Astrocyte of the hippocampus (primary cell): ENCODE data around the gene TMEM253.

ENCODE experiments used
- DNase-seq: peaks from one replicate; pipeline ENCODE4 v3.0.0; 2011; ENCODE audit warnings: low read depth, low spot score

Gene TMEM253

GRCh38 chr14:21070610-21071224 lies 30.1 kb upstream of the TMEM253 start:
- DNase-seq = no peak

DNA sequence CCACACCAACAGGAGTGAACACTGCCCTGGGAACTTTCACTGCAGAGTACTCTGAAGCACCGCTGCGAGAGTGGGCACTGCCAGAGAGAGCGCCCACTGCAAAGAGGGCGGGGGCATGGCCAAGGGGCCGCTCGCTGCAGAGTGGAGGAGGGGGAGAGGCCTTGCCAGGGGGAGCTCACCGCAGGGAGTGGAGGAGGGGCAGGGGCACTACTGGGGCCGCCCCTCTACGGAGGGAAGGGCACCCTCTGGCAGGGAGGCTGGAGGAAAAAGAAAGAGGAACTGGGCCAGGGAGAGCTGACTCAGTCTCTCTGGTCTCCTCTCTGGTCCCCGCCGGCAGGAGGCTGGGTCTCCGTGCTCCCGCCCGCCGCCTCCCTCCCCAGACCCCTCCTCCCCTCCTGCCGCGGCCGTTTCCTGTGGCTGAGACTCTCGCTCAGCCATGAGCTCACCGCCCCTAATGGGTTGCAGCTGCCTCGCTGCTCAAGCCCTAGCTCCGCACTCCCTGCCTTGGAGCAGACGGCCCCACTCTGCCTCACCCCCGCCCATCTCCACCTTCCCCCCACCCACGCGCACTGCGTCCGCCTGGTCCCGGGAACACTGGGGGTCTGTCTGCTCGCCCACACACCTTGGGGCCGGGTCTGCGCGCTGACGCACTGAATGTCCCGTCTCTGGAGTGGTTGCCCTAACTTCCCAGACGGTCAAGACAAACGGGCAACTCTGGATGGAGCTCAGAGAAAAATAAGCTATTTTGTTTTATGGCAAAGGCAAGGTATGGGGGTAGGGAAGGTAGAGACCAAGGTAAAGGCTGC lies 29.4 kb upstream of the TMEM253 start:
- DNase-seq = peak; percentile 96

DNA sequence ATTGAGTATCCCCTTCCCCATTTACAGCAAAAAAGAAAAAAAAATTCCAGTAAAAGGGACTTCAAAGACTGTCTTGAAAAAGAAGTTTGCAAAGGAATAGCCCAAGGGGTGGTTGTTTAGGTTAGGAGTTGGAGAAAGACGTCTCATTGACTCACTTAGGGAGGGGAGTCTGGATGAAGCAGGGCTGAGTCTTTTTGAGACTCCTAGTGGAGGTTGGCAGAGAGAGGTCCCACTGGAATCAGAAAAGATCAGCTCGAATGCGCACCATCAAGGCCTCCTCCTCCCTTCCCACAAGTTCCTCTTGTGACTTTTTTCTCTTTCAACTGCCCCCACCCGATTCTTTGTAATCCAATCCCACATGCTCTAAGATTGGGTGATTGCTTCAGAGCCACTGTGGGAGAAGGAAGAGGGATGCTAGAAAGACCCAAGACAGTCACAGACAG lies 28.8 kb upstream of the TMEM253 start:
- DNase-seq = peak; percentile 46

DNA sequence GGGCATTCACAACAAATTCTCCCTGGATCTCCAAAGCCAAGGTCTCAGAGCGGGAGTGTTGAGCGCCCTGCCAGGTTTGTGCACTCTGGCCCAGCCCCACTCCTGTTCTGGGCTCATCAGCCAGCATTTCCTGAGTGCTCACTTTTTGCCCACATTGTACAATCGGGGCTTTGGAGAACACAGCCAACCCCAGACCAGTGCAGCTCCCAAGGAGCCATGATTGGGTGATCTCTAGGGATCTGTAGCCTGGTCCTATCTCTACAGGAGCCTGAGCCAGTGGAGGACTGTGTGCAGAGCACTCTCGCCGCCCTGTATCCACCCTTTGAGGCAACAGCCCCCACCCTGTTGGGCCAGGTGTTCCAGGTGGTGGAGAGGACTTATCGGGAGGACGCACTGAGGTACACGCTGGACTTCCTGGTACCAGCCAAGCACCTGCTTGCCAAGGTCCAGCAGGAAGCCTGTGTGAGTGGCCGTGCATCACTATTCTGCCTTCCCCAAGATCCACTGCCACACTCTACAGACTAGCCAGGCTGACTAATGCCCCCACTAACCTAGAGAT lies 28.0 kb upstream of the TMEM253 start:
- no peak for DNase-seq

DNA sequence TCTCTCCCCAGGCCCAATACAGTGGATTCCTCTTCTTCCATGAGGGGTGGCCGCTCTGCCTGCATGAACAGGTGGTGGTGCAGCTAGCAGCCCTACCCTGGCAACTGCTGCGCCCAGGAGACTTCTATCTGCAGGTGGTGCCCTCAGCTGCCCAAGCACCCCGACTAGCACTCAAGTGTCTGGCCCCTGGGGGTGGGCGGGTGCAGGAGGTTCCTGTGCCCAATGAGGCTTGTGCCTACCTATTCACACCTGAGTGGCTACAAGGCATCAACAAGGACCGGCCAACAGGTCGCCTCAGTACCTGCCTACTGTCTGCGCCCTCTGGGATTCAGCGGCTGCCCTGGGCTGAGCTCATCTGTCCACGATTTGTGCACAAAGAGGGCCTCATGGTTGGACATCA lies 26.9 kb upstream of the TMEM253 start:
- no peak for DNase-seq

- DNase-seq = no peak
Observed at GRCh38 chr14:21074398-21075272, 26.2 kb upstream of the TMEM253 start.

GRCh38 chr14:21075719-21076437 lies 25.0 kb upstream of the TMEM253 start:
- DNase-seq = no peak

DNA sequence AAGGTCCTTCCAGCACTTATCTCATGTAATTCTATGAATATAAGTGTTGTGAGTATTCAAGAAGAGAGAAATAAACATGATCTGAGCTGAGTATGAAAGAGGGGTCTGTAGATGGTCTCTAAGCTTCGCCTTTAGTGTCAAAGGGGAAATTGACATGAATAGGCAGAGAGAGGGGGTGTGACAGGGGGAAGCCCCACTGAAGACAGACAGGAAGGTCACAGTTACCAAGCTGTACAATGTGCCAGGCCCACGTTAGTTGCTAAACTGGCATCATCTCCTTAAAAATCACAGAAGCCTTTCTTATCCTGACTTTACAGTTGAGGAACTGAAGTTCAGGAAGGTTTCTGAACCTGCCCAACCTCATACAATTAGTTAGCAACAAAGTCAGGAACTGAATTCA lies 23.2 kb upstream of the TMEM253 start:
- no peak for DNase-seq

DNA sequence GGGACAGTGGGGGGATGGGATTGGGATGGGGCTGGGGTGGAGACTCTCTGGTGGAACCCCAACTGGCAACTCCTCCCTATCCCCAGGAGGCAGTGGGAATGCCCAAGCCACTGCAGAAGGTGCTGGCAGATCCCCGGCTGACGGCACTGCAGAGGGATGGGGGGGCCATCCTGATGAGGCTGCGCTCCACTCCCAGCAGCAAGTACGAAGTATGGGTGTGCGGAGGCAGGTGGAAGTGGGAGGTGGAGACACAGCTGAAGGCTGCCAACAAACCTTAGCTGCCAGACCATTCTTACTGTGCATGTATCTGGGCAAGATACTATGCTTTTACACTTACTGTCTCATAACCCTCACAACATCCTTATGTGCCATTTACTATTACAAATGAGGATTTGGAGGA lies 22.6 kb upstream of the TMEM253 start:
- no peak for DNase-seq

DNA sequence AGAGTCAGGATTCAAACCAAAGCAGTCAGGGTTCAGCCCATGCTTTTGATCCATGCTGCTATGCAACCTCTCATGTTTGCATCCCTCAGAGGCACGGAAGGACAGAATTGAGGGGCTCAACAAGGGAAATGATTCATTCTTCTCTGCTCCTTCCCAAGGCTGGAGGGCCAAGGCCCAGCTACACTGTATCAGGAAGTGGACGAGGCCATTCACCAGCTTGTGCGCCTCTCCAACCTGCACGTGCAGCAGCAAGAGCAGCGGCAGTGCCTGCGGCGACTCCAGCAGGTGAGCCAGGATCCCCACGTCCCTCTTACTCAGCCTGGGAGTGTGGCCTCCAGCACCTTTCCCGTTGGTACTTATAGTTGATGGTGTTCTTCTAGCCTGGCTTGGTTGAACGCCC lies 22.1 kb upstream of the TMEM253 start:
- DNase-seq = no peak

DNA sequence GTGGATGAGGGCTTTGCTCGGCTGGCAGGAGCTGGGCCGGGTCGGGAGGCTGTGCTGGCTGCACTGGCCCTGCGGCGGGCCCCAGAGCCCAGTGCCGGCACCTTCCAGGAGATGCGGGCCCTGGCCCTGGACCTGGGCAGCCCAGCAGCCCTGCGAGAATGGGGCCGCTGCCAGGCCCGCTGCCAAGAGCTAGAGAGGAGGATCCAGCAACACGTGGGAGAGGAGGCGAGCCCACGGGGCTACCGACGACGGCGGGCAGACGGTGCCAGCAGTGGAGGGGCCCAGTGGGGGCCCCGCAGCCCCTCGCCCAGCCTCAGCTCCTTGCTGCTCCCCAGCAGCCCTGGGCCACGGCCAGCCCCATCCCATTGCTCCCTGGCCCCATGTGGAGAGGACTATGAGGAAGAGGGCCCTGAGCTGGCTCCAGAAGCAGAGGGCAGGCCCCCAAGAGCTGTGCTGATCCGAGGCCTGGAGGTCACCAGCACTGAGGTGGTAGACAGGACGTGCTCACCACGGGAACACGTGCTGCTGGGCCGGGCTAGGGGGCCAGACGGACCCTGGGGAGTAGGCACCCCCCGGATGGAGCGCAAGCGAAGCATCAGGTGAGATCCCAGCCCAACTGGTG lies 19.2 kb upstream of the TMEM253 start:
- DNase-seq = no peak

GRCh38 chr14:21083565-21084325 lies 17.1 kb upstream of the TMEM253 start:
- no peak for DNase-seq

DNA sequence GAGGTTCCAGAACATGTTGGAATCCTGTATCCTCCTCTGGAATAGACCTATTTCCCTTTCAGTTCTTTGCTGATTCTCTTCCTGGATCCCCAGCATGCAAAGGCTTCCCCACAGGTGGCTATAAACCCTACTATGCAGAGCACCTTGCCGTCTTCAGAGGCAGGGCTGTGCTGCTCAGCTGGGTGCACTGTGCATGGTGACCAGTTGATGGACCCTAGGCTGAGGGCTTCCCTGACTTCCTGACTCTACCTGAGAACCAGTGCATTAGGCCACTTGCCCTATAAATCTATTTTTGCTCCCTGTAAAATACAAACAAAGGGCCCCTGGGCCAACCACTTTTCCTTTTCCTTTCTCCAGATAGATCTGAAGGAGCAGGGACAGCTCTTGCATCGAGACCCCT lies 16.5 kb upstream of the TMEM253 start:
- DNase-seq = no peak

- DNase-seq = peak; percentile 69
Observed at GRCh38 chr14:21084998-21085853, 15.6 kb upstream of the TMEM253 start.

DNA sequence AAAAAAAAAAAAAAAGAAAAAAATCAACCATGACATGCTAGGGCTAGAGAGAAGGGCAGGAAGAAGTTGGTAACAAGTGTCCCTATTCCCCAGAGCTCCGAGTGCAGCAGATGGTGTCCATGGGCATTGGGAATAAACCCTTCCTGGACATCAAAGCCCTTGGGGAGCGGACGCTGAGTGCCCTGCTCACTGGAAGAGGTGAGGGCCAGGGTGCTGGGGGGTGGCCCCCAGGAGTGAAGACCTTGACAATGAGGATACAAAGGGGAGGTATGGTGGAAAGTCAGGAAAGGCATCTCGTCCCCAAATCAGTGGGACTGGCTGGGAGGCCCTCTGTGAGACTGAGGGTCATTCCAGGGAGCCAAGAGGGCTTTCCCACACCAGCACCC lies 14.0 kb upstream of the TMEM253 start:
- DNase-seq = no peak

DNA sequence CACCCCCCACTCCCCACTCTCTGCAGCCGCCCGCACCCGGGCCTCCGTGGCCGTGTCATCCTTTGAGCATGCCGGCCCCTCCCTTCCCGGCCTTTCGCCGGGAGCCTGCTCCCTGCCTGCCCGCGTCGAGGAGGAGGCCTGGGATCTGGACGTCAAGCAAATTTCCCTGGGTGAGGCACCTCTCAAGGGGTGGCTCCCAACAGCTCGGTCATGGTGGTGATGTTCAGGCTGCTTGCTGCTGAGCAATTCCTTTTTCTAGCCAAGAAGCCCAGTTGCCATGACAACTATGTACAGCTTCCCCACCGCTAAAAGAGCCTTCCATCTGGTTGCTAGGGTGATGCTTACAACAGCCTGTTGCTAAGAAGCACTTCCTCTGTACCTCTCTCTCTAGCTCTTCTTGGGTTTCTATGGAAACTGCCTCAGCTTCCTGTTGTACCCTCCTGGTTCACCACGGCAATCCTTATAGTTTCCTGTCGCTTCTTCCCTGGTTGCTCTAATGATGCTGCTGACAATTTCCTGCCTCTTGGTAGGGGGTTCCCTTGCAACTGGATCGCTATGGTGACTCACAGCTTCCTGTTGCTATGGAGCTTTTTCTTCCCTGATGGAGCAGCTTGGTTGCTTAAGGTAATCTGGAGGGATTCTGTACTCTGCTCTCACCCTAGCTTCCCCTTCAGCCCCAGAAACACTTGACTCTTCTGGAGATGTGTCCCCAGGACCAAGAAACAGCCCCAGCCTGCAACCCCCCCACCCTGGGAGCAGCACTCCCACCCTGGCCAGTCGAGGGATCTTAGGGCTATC lies 13.4 kb upstream of the TMEM253 start:
- peak; percentile 93 for DNase-seq

DNA sequence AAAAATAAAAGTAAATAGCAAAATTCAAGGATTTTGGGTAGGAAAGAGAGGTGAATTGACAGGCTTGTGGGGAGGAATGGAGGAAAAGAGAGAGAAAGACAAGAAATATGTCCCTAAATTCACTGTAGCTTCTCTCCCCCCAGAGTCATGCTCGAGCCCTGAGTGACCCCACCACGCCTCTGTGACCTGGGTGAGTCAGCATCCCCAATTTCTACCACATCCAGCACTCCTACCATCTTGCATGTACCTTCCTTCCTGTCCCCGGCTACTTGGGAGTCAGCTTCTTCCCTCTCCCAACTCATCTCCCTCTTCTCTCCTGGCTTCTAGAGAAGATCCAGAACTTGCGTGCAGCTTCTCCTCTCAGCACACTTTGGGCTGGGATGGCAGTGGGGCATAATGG lies 12.2 kb upstream of the TMEM253 start:
- DNase-seq = no peak

GRCh38 chr14:21089271-21089670 lies 11.6 kb upstream of the TMEM253 start:
- no peak for DNase-seq

- no peak for DNase-seq
Observed at GRCh38 chr14:21089877-21090193, 11.0 kb upstream of the TMEM253 start.
